CD4-positive, alpha-beta T cell treated with Interleukin-6 for 4 hours (primary cell): Measurements from ENCODE around the gene SDF2.
"Not testable (repeated sequence)": the region's sequence is repeated elsewhere in the genome, so short reads cannot be mapped to it uniquely, and the experiment has no call there.

Experiments used
- DNase-seq: peaks from one replicate; pipeline ENCODE4 v3.0.0-alpha.2; 2020; ENCODE audit warnings: mixed read lengths

Gene SDF2

GRCh38 chr17:28624148-28624547 lies 37.6 kb downstream of the SDF2 start:
- no peak for DNase-seq

GRCh38 chr17:28623696-28624095 lies 38.0 kb downstream of the SDF2 start:
- DNase-seq = no peak

- DNase-seq = no peak
Observed at GRCh38 chr17:28622186-28622585, 39.5 kb downstream of the SDF2 start.

- DNase-seq = no peak
Observed at GRCh38 chr17:28620010-28620409, 41.7 kb downstream of the SDF2 start.

- no peak for DNase-seq
Observed at GRCh38 chr17:28618464-28618863, 43.2 kb downstream of the SDF2 start.

- DNase-seq = no peak
Observed at GRCh38 chr17:28616281-28616680, 45.4 kb downstream of the SDF2 start.

- DNase-seq = no peak
Observed at GRCh38 chr17:28615260-28615940, 46.3 kb downstream of the SDF2 start.

- no peak for DNase-seq
Observed at GRCh38 chr17:28613931-28614381, 47.8 kb downstream of the SDF2 start, which contains the start of gene RSKR. Gene RSKR, minus strand, starts transcription at chr17:28614185. Its CDS starts 24 bp downstream, at chr17:28614161.

GRCh38 chr17:28612936-28613872 lies 48.5 kb downstream of the SDF2 start:
- peak; percentile 59 for DNase-seq

- DNase-seq = no peak
Observed at GRCh38 chr17:28612531-28612930, 49.2 kb downstream of the SDF2 start.

GRCh38 chr17:28610376-28610775 lies 51.3 kb downstream of the SDF2 start:
- DNase-seq = no peak

GRCh38 chr17:28604031-28604430 lies 57.7 kb downstream of the SDF2 start:
- DNase-seq = not testable (repeated sequence)

GRCh38 chr17:28599311-28600184 lies 62.2 kb downstream of the SDF2 start:
- peak; percentile 71 for DNase-seq

GRCh38 chr17:28598799-28599310 lies 62.9 kb downstream of the SDF2 start, which contains the start of gene SPAG5:
Gene SPAG5, minus strand, starts transcription at chr17:28599025. Its CDS starts 79 bp downstream, at chr17:28598946.
- peak; percentile 95 for DNase-seq

- DNase-seq = no peak
Observed at GRCh38 chr17:28598389-28598788, 63.3 kb downstream of the SDF2 start.
